GM23338 (cell line): ENCODE data around the gene CDCA4. TPM values are rescaled to one million over a fixed set of nuclear protein-coding genes. Genes with fewer than 3 reads are reported as not detected.

Experiments
- ATAC-seq: fragments of 200-7000 bp; cut with Tn5 transposase; 3 replicates; pipeline ENCODE4 v1.9.1; 2020
- DNase-seq: peaks from one replicate; pipeline ENCODE4 v3.0.0-alpha.2; 2015; ENCODE audit warnings: low spot score
- H2AFZ ChIP-seq: fragments of 200-600 bp; sonication (generic); 2 replicates; pipeline ENCODE4 v1.8.0; 2016; ENCODE audit warnings: antibody characterized with exemption, mild to moderate bottlenecking, moderate library complexity
- H3F3A ChIP-seq: fragments of 200-600 bp; sonication (generic); replicated peaks from 2 replicates; pipeline ENCODE4 v1.8.0; 2017; ENCODE audit warnings: antibody characterized with exemption, mixed run types, low read depth
- H3K27ac ChIP-seq: fragments of 200-600 bp; sonication (generic); 2 replicates; pipeline ENCODE4 v1.6.1; 2016; ENCODE audit warnings: low read depth
- H3K27me3 ChIP-seq: fragments of 200-600 bp; sonication (generic); 2 replicates; pipeline ENCODE4 v1.8.0; 2016; ENCODE audit warnings: mild to moderate bottlenecking, mixed run types, moderate library complexity; ENCODE audit not compliant: insufficient read depth
- H3K36me3 ChIP-seq: fragments of 200-600 bp; sonication (generic); 2 replicates; pipeline ENCODE4 v1.8.0; 2016; ENCODE audit warnings: mild to moderate bottlenecking; ENCODE audit not compliant: insufficient read depth
- H3K4me1 ChIP-seq: fragments of 200-600 bp; sonication (generic); 2 replicates; pipeline ENCODE4 v1.8.0; 2016; ENCODE audit warnings: mild to moderate bottlenecking, moderate library complexity; ENCODE audit not compliant: insufficient read depth
- H3K4me2 ChIP-seq: fragments of 200-600 bp; sonication (generic); 2 replicates; pipeline ENCODE4 v1.7.1; 2017; ENCODE audit warnings: mixed run types
- H3K4me3 ChIP-seq: fragments of 200-600 bp; sonication (generic); 2 replicates; pipeline ENCODE4 v1.6.1; 2016; ENCODE audit warnings: mixed run types
- H3K79me2 ChIP-seq: fragments of 200-600 bp; sonication (generic); replicated peaks from 2 replicates; pipeline ENCODE4 v1.8.0; 2017; ENCODE audit warnings: mild to moderate bottlenecking; ENCODE audit not compliant: insufficient read depth
- H3K9me2 ChIP-seq: fragments of 200-600 bp; sonication (generic); 2 replicates; pipeline ENCODE4 v1.8.0; 2017; ENCODE audit not compliant: insufficient read depth
- H4K20me1 ChIP-seq: fragments of 200-600 bp; sonication (generic); replicated peaks from 2 replicates; pipeline ENCODE4 v1.8.0; 2017; ENCODE audit warnings: mild to moderate bottlenecking; ENCODE audit not compliant: insufficient read depth
- H3K27ac Mint-ChIP-seq: 2 replicates; pipeline ENCODE4 v1.8.0; 2020; ENCODE audit warnings: inconsistent platforms, mild to moderate bottlenecking, moderate library complexity, mixed read lengths
- H3K27me3 Mint-ChIP-seq: 3 replicates; pipeline ENCODE4 v1.8.0; 2022; ENCODE audit warnings: low read depth, mild to moderate bottlenecking, moderate library complexity, mixed read lengths, inconsistent platforms; ENCODE audit not compliant: insufficient read depth, poor library complexity
- H3K36me3 Mint-ChIP-seq: 3 replicates; pipeline ENCODE4 v1.8.0; 2021; ENCODE audit warnings: low read depth, mild to moderate bottlenecking, inconsistent platforms, moderate library complexity, mixed read lengths
- H3K4me1 Mint-ChIP-seq: 3 replicates; pipeline ENCODE4 v1.8.0; 2020; ENCODE audit warnings: mild to moderate bottlenecking, inconsistent platforms, mixed read lengths
- H3K4me3 Mint-ChIP-seq: 3 replicates; pipeline ENCODE4 v1.8.0; 2021; ENCODE audit warnings: moderate library complexity, mild to moderate bottlenecking, inconsistent platforms, mixed read lengths
- H3K9me3 Mint-ChIP-seq: 3 replicates; pipeline ENCODE4 v1.8.0; 2020; ENCODE audit warnings: moderate library complexity, mild to moderate bottlenecking, inconsistent platforms, mixed read lengths
- CREB1 ChIP-seq: fragments of 250-450 bp; sonication (Bioruptor Pico); IDR thresholded peaks from 2 replicates; pipeline ENCODE4 v1.5.0; 2020; ENCODE audit warnings: low read depth, mild to moderate bottlenecking, moderate library complexity
- ETS1 ChIP-seq: IDR thresholded peaks from 2 replicates; pipeline ENCODE4 v1.6.1; 2016; ENCODE audit warnings: antibody characterized with exemption
- EZH2 ChIP-seq: fragments of 200-600 bp; sonication (generic); IDR thresholded peaks from one replicate; pipeline ENCODE4 v1.8.0; 2017; ENCODE audit warnings: antibody characterized with exemption, mild to moderate bottlenecking, low read depth; ENCODE audit not compliant: unreplicated experiment
- EZH2phosphoT487 ChIP-seq: fragments of 200-600 bp; sonication (generic); IDR thresholded peaks from one replicate; pipeline ENCODE4 v1.8.1; 2018; ENCODE audit warnings: antibody characterized with exemption; ENCODE audit not compliant: unreplicated experiment
- JUNB ChIP-seq: IDR thresholded peaks from one replicate; pipeline ENCODE4 v1.6.1; 2016; ENCODE audit warnings: antibody characterized with exemption; ENCODE audit not compliant: unreplicated experiment
- NANOG ChIP-seq: IDR thresholded peaks from 2 replicates; pipeline ENCODE4 v1.6.1; 2016; ENCODE audit warnings: antibody characterized with exemption, borderline replicate concordance
- POLR2AphosphoS5 ChIP-seq: IDR thresholded peaks from 2 replicates; pipeline ENCODE4 v1.6.1; 2016; ENCODE audit warnings: antibody characterized with exemption, low read depth
- STAT1 ChIP-seq: IDR thresholded peaks from one replicate; pipeline ENCODE4 v1.6.1; 2016; ENCODE audit warnings: antibody characterized with exemption; ENCODE audit not compliant: unreplicated experiment
- ZNF114 ChIP-seq: fragments of 250-450 bp; sonication (Bioruptor Pico); IDR thresholded peaks from 2 replicates; pipeline ENCODE4 v1.5.0; 2020; ENCODE audit warnings: mild to moderate bottlenecking, moderate library complexity
- ZNF331 ChIP-seq: fragments of 250-450 bp; sonication (Bioruptor Pico); IDR thresholded peaks from 2 replicates; pipeline ENCODE4 v1.5.0; 2020; ENCODE audit warnings: low read depth, mild to moderate bottlenecking, moderate library complexity
- ZNF462 ChIP-seq: fragments of 250-450 bp; sonication (Bioruptor Pico); IDR thresholded peaks from 2 replicates; pipeline ENCODE4 v1.5.0; 2020; ENCODE audit warnings: mild to moderate bottlenecking, moderate library complexity
- polyA plus RNA-seq: library from polyadenylated mRNA; unstranded; fragments of >200 nt; fragmentation: Nextera tagmentation; extraction: Ambion mirVana; gene quantifications from 2 replicates; pipeline ENCODE4 v1.2.1, GENCODE V29; 2016
- total RNA-seq: library from RNA; depleted of rRNA; stranded (reverse); fragments of >200 nt; shearing (Covaris generic); gene quantifications from 2 replicates; pipeline ENCODE4 v1.2.3, GENCODE V29; 2014
- TF ChIP-seq, protein P1 (sequence below): IDR thresholded peaks from one replicate; pipeline ENCODE4 v1.6.1; 2018; ENCODE audit warnings: antibody characterized with exemption; ENCODE audit not compliant: unreplicated experiment
- TF ChIP-seq, protein P2 (sequence below), 2 experiments: fragments of 200-600 bp in 1 of 2; sonication (generic) in 1 of 2; conservative IDR thresholded peaks; 2 replicates each; pipeline versions ENCODE4 v1.5.1 to v1.6.1; 2016 to 2017; ENCODE audit warnings: antibody characterized with exemption in 2 of 2, low read depth in 2 of 2, mild to moderate bottlenecking in 2 of 2, moderate library complexity in 1 of 2

CDCA4 gene
- total and polyA plus RNA-seq, 2 experiments from 2014 or later = 32.6 to 70.7 TPM

DNA sequence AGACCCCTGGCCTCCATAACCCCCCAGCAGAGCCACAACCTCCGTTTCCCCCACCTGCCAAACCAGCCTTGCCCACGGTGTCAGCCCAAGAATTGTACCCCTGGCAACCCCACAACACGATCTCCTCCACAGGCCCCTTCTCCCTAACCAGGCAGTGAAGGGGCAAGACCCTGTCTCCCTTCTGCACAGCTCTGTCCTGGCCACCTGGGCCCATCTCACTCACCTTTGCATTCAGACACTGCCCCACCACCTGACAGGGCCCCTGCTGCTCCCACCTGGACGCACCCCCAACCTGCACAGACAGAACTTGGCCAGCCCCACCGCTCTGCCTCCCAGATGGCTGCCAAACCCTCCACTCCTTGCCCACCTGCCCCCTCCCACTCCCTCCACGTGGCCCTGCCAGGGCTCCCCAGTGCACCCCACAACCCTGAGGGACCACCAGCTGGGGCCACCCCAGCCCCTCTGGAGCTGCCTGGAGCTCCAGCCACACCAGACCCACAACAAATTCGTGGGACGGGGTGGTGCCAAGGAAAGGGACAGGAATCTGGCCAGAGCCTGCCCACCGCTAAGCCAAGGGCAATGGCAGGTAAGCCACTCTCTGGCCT, 54.5 kb downstream of the CDCA4 start:
- Histone ChIP-seq H3K4me3 (no peak overlapping the region), H3F3A (no peaks in the 10 kb centered on the region), H4K20me1 (no peaks in the 10 kb centered on the region), H3K9me2 (no peaks in the 10 kb centered on the region), H3K27me3 (no peaks in the 10 kb centered on the region), H3K36me3 (no peaks in the 10 kb centered on the region), H3K4me2 (no peak overlapping the region), H3K27ac (no peak overlapping the region), H3K79me2 (no peaks in the 10 kb centered on the region), H2AFZ (no peak overlapping the region), H3K4me1 (peaks cover 13% of the 10 kb centered on the region; the same call in 1 of the 2 replicates)
- TF ChIP-seq ZNF331 = no peak
- TF ChIP-seq, protein P1, sequence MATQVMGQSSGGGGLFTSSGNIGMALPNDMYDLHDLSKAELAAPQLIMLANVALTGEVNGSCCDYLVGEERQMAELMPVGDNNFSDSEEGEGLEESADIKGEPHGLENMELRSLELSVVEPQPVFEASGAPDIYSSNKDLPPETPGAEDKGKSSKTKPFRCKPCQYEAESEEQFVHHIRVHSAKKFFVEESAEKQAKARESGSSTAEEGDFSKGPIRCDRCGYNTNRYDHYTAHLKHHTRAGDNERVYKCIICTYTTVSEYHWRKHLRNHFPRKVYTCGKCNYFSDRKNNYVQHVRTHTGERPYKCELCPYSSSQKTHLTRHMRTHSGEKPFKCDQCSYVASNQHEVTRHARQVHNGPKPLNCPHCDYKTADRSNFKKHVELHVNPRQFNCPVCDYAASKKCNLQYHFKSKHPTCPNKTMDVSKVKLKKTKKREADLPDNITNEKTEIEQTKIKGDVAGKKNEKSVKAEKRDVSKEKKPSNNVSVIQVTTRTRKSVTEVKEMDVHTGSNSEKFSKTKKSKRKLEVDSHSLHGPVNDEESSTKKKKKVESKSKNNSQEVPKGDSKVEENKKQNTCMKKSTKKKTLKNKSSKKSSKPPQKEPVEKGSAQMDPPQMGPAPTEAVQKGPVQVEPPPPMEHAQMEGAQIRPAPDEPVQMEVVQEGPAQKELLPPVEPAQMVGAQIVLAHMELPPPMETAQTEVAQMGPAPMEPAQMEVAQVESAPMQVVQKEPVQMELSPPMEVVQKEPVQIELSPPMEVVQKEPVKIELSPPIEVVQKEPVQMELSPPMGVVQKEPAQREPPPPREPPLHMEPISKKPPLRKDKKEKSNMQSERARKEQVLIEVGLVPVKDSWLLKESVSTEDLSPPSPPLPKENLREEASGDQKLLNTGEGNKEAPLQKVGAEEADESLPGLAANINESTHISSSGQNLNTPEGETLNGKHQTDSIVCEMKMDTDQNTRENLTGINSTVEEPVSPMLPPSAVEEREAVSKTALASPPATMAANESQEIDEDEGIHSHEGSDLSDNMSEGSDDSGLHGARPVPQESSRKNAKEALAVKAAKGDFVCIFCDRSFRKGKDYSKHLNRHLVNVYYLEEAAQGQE = no peak
- no peak for TF ChIP-seq EZH2
- TF ChIP-seq ZNF114 (CRISPR knock-in tag) = no peak
- no peak for TF ChIP-seq POLR2AphosphoS5
- no peak for TF ChIP-seq ZNF462 (CRISPR knock-in tag)
- no peak for TF ChIP-seq ETS1
- TF ChIP-seq, protein P2, sequence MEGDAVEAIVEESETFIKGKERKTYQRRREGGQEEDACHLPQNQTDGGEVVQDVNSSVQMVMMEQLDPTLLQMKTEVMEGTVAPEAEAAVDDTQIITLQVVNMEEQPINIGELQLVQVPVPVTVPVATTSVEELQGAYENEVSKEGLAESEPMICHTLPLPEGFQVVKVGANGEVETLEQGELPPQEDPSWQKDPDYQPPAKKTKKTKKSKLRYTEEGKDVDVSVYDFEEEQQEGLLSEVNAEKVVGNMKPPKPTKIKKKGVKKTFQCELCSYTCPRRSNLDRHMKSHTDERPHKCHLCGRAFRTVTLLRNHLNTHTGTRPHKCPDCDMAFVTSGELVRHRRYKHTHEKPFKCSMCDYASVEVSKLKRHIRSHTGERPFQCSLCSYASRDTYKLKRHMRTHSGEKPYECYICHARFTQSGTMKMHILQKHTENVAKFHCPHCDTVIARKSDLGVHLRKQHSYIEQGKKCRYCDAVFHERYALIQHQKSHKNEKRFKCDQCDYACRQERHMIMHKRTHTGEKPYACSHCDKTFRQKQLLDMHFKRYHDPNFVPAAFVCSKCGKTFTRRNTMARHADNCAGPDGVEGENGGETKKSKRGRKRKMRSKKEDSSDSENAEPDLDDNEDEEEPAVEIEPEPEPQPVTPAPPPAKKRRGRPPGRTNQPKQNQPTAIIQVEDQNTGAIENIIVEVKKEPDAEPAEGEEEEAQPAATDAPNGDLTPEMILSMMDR (conservative IDR thresholded peaks at IDR 0.05; ENCODE audit: low read depth in 2 of 2) = no peak
- TF ChIP-seq EZH2phosphoT487 = no peak
- TF ChIP-seq STAT1 = no peak
- TF ChIP-seq NANOG = no peak
- TF ChIP-seq CREB1 (CRISPR knock-in tag) = no peak
- no peak for TF ChIP-seq JUNB
- H3K4me1 Mint-ChIP-seq = peaks cover 10% of the 10 kb centered on the region; the same call in 2 of the 3 replicates
- H3K27ac Mint-ChIP-seq = no peak overlapping the region
- no peak overlapping the region for H3K4me3 Mint-ChIP-seq
- H3K36me3 Mint-ChIP-seq = no peaks in the 10 kb centered on the region
- H3K9me3 Mint-ChIP-seq = no peaks in the 10 kb centered on the region
- H3K27me3 Mint-ChIP-seq = peaks cover 15% of the 10 kb centered on the region
- DNase-seq (no peak), ATAC-seq (no peak)
